ENCODE data around the gene PLCXD1. TPM values are rescaled to one million over a fixed set of nuclear protein-coding genes. Genes with fewer than 3 reads are reported as not detected.
"Not testable (repeated sequence)": the region's sequence is repeated elsewhere in the genome, so short reads cannot be mapped to it uniquely, and the experiment has no call there.

Gene PLCXD1
- total RNA-seq, 1 experiment from 2014 or later = 8.7 TPM

DNA sequence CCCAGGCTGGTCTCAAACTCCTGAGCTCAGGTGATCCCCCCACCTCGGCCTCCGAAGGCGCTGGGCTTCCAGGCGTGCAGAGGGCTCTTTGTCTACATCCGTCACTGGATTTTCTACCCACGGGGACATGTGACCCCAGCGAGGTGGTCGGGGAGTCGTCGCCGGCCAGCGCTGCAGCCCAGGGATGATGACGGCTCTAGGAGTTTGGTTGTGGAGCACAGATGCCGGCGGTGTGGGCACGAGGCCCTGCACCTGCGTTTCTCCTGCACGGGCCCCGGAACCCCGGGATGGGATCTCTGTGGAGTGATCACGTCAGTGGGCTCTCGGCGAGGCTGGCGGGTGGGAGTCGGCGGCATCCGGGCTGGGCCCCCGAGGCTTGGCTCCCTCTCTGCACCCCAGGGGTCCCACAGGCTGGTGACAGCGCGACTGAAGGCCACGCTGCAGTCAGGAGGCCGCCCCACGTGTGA, 46.5 kb downstream of the PLCXD1 start:
- ChIA-PET CTCF (no interaction called here), POLR2A (ENCODE audit: unreplicated experiment) (no interaction called here)
- TF ChIP-seq, protein P1, sequence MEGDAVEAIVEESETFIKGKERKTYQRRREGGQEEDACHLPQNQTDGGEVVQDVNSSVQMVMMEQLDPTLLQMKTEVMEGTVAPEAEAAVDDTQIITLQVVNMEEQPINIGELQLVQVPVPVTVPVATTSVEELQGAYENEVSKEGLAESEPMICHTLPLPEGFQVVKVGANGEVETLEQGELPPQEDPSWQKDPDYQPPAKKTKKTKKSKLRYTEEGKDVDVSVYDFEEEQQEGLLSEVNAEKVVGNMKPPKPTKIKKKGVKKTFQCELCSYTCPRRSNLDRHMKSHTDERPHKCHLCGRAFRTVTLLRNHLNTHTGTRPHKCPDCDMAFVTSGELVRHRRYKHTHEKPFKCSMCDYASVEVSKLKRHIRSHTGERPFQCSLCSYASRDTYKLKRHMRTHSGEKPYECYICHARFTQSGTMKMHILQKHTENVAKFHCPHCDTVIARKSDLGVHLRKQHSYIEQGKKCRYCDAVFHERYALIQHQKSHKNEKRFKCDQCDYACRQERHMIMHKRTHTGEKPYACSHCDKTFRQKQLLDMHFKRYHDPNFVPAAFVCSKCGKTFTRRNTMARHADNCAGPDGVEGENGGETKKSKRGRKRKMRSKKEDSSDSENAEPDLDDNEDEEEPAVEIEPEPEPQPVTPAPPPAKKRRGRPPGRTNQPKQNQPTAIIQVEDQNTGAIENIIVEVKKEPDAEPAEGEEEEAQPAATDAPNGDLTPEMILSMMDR (conservative IDR thresholded peaks at IDR 0.05) = no peak
- TF ChIP-seq EZH2 (IDR thresholded peaks at IDR 0.05; ENCODE audit: low read depth) = no peak
- Histone ChIP-seq H3K27ac (no peak overlapping the region), H3K79me2 (ENCODE audit: low read depth) (no peaks in the 10 kb centered on the region), H3K36me3 (ENCODE audit: low read depth) (no peaks in the 10 kb centered on the region), H3F3A (ENCODE audit: insufficient read depth, low read depth) (peaks cover 4% of the 10 kb centered on the region; the same call in 1 of the 2 replicates), H3K9me2 (ENCODE audit: insufficient read depth) (no peaks in the 10 kb centered on the region), H2AFZ (no peak overlapping the region), H3K4me2 (no peak overlapping the region), H3K4me3 (no peak overlapping the region), H3K27me3 (ENCODE audit: insufficient read depth, low read depth) (no peaks in the 10 kb centered on the region), H3K9me3 (ENCODE audit: insufficient read depth, low read depth) (no peaks in the 10 kb centered on the region), H3K4me1 (replicated peaks; ENCODE audit: insufficient read depth) (no peaks in the 10 kb centered on the region), H4K20me1 (ENCODE audit: insufficient read depth) (no peaks in the 10 kb centered on the region)
- intact Hi-C loops (cut with micrococcal nuclease; ENCODE audit: unreplicated experiment) = no loop called here
- no TSS peak for BruUV-seq (replicated peaks)
- no peak for DNase-seq

DNA sequence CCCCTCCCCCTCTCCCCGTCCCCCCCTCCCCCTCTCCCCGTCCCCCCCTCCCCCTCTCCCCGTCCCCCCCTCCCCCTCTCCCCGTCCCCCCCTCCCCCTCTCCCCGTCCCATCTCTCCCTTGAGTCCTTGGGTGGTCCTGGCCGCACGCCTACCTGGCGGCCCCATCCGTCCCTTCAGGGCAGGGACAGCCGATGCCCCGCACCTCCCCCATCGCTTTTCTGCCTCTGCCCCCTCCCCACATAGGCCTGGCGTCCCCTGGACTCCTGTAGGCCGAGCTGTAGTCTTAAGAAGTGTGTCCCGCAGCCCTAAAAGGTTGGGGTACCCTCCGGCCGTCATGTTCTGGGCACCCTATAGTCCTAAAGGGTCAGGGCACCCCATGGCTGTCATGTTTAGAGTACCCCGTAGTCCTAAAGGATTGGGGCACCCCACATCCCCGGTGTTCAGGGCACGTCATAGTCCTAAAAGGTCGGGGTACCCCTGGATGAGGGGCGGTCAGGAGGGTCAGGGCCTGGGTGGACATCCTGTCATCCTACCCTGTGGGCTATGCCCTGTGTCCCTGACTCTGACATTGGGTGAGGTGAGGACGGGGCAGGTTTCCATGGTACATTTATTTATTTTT, 48.2 kb downstream of the PLCXD1 start:
- Histone ChIP-seq H3K4me3 (no peak overlapping the region), H3K9me2 (ENCODE audit: insufficient read depth) (no peaks in the 10 kb centered on the region), H4K20me1 (ENCODE audit: insufficient read depth) (no peaks in the 10 kb centered on the region), H3F3A (ENCODE audit: insufficient read depth, low read depth) (no peaks in the 10 kb centered on the region), H3K4me1 (replicated peaks; ENCODE audit: insufficient read depth) (no peaks in the 10 kb centered on the region), H3K4me2 (no peak overlapping the region), H2AFZ (no peak overlapping the region), H3K9me3 (ENCODE audit: insufficient read depth, low read depth) (no peaks in the 10 kb centered on the region), H3K36me3 (ENCODE audit: low read depth) (no peaks in the 10 kb centered on the region), H3K27ac (no peak overlapping the region), H3K79me2 (ENCODE audit: low read depth) (no peaks in the 10 kb centered on the region), H3K27me3 (ENCODE audit: insufficient read depth, low read depth) (no peaks in the 10 kb centered on the region)
- intact Hi-C loops (cut with micrococcal nuclease; ENCODE audit: unreplicated experiment) = no loop called here
- no peak for DNase-seq
- POLR2A ChIA-PET (ENCODE audit: unreplicated experiment) = no interaction called here
- TF ChIP-seq EZH2 (IDR thresholded peaks at IDR 0.05; ENCODE audit: low read depth) = no peak
- TF ChIP-seq, protein P1 (conservative IDR thresholded peaks at IDR 0.05) = no peak
- CTCF ChIA-PET = no interaction called here
- BruUV-seq (replicated peaks) = no TSS peak

DNA sequence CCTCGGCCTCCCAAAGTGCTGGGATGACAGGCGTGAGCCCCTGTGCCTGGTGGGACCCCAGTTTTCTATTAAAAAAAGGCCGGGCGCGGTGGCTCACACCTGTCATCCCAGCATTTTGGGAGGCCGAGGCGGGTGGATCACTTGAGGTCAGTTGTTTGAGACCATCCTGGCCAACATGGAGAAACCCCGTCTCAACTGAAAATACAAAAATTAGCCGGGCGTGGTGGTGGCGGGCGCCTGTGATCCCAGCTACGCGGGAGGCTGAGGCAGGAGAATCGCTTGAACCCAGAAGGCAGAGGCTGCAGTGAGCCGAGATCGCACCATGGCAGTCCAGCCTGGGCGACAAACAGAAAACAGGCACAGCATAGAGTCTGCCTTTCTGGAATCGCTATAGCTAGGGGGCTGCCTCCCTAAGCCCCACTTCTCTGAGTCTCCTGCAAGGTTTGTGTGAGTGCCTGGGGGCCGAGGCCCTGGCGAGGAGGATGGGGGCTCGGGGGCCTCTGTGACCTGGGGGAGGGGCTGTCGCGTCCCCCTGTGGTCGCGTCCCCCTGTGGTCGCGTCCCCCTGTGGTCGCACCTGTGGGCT, 49.1 kb downstream of the PLCXD1 start:
- H3K27me3 ChIP-seq (ENCODE audit: insufficient read depth, low read depth); H3K27ac ChIP-seq; H3K36me3 ChIP-seq (ENCODE audit: low read depth); H3F3A ChIP-seq (ENCODE audit: insufficient read depth, low read depth); H4K20me1 ChIP-seq (ENCODE audit: insufficient read depth); BruUV-seq (replicated peaks); CTCF ChIA-PET; H2AFZ ChIP-seq; DNase-seq; H3K4me3 ChIP-seq; H3K9me2 ChIP-seq (ENCODE audit: insufficient read depth); POLR2A ChIA-PET (ENCODE audit: unreplicated experiment); H3K9me3 ChIP-seq (ENCODE audit: insufficient read depth, low read depth); H3K79me2 ChIP-seq (ENCODE audit: low read depth); H3K4me1 ChIP-seq (replicated peaks; ENCODE audit: insufficient read depth); intact Hi-C loops (cut with micrococcal nuclease; ENCODE audit: unreplicated experiment); H3K4me2 ChIP-seq: not testable (repeated sequence)

DNA sequence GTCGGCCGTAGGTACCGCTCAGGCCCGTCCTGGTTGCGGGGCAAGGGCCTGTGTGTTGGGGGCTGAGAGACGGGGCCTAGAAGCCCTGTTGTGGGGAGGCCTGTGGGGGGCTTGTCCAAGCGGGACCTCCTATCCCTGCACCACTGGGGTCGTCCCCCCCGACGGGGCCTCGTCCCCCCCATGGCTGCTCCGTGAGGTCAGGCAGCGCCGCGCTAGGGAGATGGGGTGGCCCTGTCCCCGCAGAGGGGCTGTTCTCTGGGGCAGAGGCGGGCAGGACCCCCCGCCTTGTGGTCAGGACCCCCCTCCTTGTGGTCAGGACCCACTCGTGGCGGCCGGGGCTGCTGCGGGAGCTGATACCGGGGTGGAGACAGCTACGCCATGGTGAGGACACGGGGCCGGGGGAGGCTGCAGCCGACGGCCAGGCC, 49.6 kb downstream of the PLCXD1 start:
- no peak overlapping the region for H3K4me3 ChIP-seq
- H3K9me2 ChIP-seq (ENCODE audit: insufficient read depth) = no peaks in the 10 kb centered on the region
- no peaks in the 10 kb centered on the region for H3K79me2 ChIP-seq (ENCODE audit: low read depth)
- no peaks in the 10 kb centered on the region for H3K4me1 ChIP-seq (replicated peaks; ENCODE audit: insufficient read depth)
- H2AFZ ChIP-seq = no peak overlapping the region
- no peaks in the 10 kb centered on the region for H3F3A ChIP-seq (ENCODE audit: insufficient read depth, low read depth)
- no peak for TF ChIP-seq EZH2 (IDR thresholded peaks at IDR 0.05; ENCODE audit: low read depth)
- no peak for DNase-seq
- intact Hi-C loops (cut with micrococcal nuclease; ENCODE audit: unreplicated experiment) = no loop called here
- H3K4me2 ChIP-seq = no peak overlapping the region
- no peaks in the 10 kb centered on the region for H4K20me1 ChIP-seq (ENCODE audit: insufficient read depth)
- H3K27ac ChIP-seq = no peak overlapping the region
- CTCF ChIA-PET = no interaction called here
- no peaks in the 10 kb centered on the region for H3K27me3 ChIP-seq (ENCODE audit: insufficient read depth, low read depth)
- no peaks in the 10 kb centered on the region for H3K36me3 ChIP-seq (ENCODE audit: low read depth)
- POLR2A ChIA-PET (ENCODE audit: unreplicated experiment) = no interaction called here
- no peaks in the 10 kb centered on the region for H3K9me3 ChIP-seq (ENCODE audit: insufficient read depth, low read depth)
- BruUV-seq (replicated peaks) = no TSS peak
